ENCODE measurements around the gene MAOA.

Gene MAOA

DNA sequence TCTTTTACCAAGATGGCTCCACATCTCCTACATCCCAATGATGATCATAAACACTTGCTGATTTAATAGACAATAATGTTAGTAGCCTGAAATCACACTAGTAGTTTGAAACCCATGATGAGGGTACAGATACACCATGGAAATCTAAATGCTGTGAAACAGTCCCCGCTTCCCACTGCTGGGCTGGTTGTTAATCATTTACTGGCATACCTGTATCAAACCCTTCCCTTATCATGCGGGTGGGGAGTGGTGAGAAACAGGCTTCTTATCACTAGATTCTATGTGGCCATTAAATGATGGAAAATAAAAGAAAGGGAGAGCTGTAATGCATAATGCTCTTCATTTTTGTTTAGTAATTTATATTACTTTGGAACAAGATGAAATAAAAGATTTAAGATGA, 21.9 kb downstream of the MAOA start:
- Histone ChIP-seq H3K27ac (ENCODE audit: extremely low read depth, low read depth, low read length) (no peak overlapping the region), H3K4me3 (ENCODE audit: low read depth, low read length) (no peak overlapping the region), H3K36me3 (ENCODE audit: control insufficient read depth in 2 of 2, insufficient read depth in 1 of 2, low read length in 2 of 2) (no peaks in the 10 kb centered on the region), H3K4me1 (ENCODE audit: control insufficient read depth, insufficient read depth, low read length) (peaks cover 8% of the 10 kb centered on the region; the same call in 1 of the 2 replicates), H3K9me3 (ENCODE audit: control insufficient read depth, insufficient read depth, low read depth, low read length) (no peaks in the 10 kb centered on the region)
- TF ChIP-seq ZNF174 (tag by site-specific recombination; IDR thresholded peaks at IDR 0.05) (no peak), ZFHX2 (tag by site-specific recombination; conservative IDR thresholded peaks at IDR 0.05) (no peak), ZNF629 (tag by site-specific recombination; IDR thresholded peaks at IDR 0.05) (no peak), ZNF670 (tag by site-specific recombination; IDR thresholded peaks at IDR 0.05; ENCODE audit: low read depth) (no peak), ZNF2 (tag by site-specific recombination; IDR thresholded peaks at IDR 0.05) (no peak), ZNF324 (tag by site-specific recombination; IDR thresholded peaks at IDR 0.05) (no peak), ZNF48 (tag by site-specific recombination; IDR thresholded peaks at IDR 0.05) (no peak), ZNF768 (tag by site-specific recombination; IDR thresholded peaks at IDR 0.05) (no peak), ZNF335 (tag by site-specific recombination; conservative IDR thresholded peaks at IDR 0.05) (no peak)
- TF ChIP-seq, protein P1, sequence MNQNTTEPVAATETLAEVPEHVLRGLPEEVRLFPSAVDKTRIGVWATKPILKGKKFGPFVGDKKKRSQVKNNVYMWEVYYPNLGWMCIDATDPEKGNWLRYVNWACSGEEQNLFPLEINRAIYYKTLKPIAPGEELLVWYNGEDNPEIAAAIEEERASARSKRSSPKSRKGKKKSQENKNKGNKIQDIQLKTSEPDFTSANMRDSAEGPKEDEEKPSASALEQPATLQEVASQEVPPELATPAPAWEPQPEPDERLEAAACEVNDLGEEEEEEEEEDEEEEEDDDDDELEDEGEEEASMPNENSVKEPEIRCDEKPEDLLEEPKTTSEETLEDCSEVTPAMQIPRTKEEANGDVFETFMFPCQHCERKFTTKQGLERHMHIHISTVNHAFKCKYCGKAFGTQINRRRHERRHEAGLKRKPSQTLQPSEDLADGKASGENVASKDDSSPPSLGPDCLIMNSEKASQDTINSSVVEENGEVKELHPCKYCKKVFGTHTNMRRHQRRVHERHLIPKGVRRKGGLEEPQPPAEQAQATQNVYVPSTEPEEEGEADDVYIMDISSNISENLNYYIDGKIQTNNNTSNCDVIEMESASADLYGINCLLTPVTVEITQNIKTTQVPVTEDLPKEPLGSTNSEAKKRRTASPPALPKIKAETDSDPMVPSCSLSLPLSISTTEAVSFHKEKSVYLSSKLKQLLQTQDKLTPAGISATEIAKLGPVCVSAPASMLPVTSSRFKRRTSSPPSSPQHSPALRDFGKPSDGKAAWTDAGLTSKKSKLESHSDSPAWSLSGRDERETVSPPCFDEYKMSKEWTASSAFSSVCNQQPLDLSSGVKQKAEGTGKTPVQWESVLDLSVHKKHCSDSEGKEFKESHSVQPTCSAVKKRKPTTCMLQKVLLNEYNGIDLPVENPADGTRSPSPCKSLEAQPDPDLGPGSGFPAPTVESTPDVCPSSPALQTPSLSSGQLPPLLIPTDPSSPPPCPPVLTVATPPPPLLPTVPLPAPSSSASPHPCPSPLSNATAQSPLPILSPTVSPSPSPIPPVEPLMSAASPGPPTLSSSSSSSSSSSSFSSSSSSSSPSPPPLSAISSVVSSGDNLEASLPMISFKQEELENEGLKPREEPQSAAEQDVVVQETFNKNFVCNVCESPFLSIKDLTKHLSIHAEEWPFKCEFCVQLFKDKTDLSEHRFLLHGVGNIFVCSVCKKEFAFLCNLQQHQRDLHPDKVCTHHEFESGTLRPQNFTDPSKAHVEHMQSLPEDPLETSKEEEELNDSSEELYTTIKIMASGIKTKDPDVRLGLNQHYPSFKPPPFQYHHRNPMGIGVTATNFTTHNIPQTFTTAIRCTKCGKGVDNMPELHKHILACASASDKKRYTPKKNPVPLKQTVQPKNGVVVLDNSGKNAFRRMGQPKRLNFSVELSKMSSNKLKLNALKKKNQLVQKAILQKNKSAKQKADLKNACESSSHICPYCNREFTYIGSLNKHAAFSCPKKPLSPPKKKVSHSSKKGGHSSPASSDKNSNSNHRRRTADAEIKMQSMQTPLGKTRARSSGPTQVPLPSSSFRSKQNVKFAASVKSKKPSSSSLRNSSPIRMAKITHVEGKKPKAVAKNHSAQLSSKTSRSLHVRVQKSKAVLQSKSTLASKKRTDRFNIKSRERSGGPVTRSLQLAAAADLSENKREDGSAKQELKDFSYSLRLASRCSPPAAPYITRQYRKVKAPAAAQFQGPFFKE (tag by site-specific recombination; IDR thresholded peaks at IDR 0.05; ENCODE audit: borderline replicate concordance), result no peak
- TF ChIP-seq, protein P2, sequence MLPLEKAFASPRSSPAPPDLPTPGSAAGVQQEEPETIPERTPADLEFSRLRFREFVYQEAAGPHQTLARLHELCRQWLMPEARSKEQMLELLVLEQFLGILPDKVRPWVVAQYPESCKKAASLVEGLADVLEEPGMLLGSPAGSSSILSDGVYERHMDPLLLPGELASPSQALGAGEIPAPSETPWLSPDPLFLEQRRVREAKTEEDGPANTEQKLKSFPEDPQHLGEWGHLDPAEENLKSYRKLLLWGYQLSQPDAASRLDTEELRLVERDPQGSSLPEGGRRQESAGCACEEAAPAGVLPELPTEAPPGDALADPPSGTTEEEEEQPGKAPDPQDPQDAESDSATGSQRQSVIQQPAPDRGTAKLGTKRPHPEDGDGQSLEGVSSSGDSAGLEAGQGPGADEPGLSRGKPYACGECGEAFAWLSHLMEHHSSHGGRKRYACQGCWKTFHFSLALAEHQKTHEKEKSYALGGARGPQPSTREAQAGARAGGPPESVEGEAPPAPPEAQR (tag by site-specific recombination; IDR thresholded peaks at IDR 0.05), result no peak
- TF ChIP-seq, protein P3, sequence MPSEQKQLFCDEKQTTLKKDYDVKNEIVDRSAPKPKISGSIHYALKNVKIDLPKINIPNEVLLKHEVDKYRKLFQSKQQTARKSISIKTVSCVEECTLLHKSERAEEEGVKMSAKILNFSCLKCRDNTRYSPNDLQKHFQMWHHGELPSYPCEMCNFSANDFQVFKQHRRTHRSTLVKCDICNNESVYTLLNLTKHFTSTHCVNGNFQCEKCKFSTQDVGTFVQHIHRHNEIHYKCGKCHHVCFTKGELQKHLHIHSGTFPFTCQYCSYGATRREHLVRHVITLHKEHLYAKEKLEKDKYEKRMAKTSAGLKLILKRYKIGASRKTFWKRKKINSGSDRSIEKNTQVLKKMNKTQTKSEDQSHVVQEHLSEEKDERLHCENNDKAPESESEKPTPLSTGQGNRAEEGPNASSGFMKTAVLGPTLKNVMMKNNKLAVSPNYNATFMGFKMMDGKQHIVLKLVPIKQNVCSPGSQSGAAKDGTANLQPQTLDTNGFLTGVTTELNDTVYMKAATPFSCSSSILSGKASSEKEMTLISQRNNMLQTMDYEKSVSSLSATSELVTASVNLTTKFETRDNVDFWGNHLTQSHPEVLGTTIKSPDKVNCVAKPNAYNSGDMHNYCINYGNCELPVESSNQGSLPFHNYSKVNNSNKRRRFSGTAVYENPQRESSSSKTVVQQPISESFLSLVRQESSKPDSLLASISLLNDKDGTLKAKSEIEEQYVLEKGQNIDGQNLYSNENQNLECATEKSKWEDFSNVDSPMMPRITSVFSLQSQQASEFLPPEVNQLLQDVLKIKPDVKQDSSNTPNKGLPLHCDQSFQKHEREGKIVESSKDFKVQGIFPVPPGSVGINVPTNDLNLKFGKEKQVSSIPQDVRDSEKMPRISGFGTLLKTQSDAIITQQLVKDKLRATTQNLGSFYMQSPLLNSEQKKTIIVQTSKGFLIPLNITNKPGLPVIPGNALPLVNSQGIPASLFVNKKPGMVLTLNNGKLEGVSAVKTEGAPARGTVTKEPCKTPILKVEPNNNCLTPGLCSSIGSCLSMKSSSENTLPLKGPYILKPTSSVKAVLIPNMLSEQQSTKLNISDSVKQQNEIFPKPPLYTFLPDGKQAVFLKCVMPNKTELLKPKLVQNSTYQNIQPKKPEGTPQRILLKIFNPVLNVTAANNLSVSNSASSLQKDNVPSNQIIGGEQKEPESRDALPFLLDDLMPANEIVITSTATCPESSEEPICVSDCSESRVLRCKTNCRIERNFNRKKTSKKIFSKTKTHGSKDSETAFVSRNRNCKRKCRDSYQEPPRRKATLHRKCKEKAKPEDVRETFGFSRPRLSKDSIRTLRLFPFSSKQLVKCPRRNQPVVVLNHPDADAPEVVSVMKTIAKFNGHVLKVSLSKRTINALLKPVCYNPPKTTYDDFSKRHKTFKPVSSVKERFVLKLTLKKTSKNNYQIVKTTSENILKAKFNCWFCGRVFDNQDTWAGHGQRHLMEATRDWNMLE (tag by site-specific recombination; conservative IDR thresholded peaks at IDR 0.05; ENCODE audit: low read depth), result no peak
- ChIA-PET POLR2A (no interaction called here), CTCF (interaction anchor here (0.6 to 1.3 kb wide), 2 partner anchors 11 to 1763 kb away, joined by 3 to 4 read pairs; no protein-coding TSS in a partner anchor)

DNA sequence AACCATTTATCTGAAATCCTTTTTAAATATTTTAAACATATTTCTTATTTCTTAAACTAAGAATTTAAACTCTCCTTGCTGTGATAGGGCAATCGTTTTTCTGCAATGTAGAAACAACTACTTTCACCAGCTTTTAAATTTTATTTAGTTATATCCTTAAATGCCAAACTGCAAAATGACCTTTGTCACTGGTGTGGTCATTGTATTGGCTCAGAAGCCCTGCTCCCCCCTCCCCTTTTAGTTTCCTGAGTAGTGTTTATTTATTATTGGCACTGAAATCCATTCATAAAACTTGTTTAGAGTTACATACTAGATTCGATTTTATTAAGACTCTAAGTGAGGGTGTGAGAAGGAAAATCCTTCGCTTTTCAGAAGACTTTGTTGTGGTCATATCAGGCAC, 23.0 kb downstream of the MAOA start:
- peaks cover 8% of the 10 kb centered on the region; the same call in 1 of the 2 replicates for H3K4me1 ChIP-seq (ENCODE audit: control insufficient read depth, insufficient read depth, low read length)
- no peak overlapping the region; the same call in 1 of the 2 replicates for H3K27ac ChIP-seq (ENCODE audit: extremely low read depth, low read depth, low read length)
- ChIA-PET POLR2A (no interaction called here), CTCF (no interaction called here)
- no peaks in the 10 kb centered on the region for H3K9me3 ChIP-seq (ENCODE audit: control insufficient read depth, insufficient read depth, low read depth, low read length)
- H3K36me3 ChIP-seq (ENCODE audit: control insufficient read depth in 2 of 2, insufficient read depth in 1 of 2, low read length in 2 of 2), result peaks cover 0 to 4% of the 10 kb centered on the region in 2 experiments; a peak in 1 of 3 replicates
- no peak overlapping the region for H3K4me3 ChIP-seq (ENCODE audit: low read depth, low read length)
- TF ChIP-seq, protein P4, sequence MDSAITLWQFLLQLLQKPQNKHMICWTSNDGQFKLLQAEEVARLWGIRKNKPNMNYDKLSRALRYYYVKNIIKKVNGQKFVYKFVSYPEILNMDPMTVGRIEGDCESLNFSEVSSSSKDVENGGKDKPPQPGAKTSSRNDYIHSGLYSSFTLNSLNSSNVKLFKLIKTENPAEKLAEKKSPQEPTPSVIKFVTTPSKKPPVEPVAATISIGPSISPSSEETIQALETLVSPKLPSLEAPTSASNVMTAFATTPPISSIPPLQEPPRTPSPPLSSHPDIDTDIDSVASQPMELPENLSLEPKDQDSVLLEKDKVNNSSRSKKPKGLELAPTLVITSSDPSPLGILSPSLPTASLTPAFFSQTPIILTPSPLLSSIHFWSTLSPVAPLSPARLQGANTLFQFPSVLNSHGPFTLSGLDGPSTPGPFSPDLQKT (IDR thresholded peaks at IDR 0.05; ENCODE audit: borderline replicate concordance, low read depth, low read length), result no peak
- TF ChIP-seq GLIS2 (tag by site-specific recombination; IDR thresholded peaks at IDR 0.05), result no peak
- TF ChIP-seq, protein P5, sequence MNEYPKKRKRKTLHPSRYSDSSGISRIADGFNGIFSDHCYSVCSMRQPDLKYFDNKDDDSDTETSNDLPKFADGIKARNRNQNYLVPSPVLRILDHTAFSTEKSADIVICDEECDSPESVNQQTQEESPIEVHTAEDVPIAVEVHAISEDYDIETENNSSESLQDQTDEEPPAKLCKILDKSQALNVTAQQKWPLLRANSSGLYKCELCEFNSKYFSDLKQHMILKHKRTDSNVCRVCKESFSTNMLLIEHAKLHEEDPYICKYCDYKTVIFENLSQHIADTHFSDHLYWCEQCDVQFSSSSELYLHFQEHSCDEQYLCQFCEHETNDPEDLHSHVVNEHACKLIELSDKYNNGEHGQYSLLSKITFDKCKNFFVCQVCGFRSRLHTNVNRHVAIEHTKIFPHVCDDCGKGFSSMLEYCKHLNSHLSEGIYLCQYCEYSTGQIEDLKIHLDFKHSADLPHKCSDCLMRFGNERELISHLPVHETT (tag by site-specific recombination; IDR thresholded peaks at IDR 0.05), result no peak
- TF ChIP-seq SP7 (tag by site-specific recombination; IDR thresholded peaks at IDR 0.05), result no peak
- TF ChIP-seq ZNF248 (tag by site-specific recombination; IDR thresholded peaks at IDR 0.05), result no peak
- TF ChIP-seq ZNF24 (tag by site-specific recombination; IDR thresholded peaks at IDR 0.05), result no peak
- TF ChIP-seq ZBTB1 (tag by site-specific recombination; IDR thresholded peaks at IDR 0.05), result no peak
- TF ChIP-seq ZNF555 (tag by site-specific recombination; conservative IDR thresholded peaks at IDR 0.05), result no peak
- no peak for TF ChIP-seq ZNF830 (tag by site-specific recombination; IDR thresholded peaks at IDR 0.05; ENCODE audit: low read depth)
